Heart left ventricle (tissue), 16 donors: ENCODE data around the gene LIMA1. TPM values are rescaled to one million over a fixed set of nuclear protein-coding genes. Genes with fewer than 3 reads are reported as not detected.

Source experiments
- ATAC-seq, 4 donors: fragments of 200-7000 bp; cut with Tn5 transposase; one replicate each; pipeline ENCODE4 v1.9.1; 2020 to 2022; ENCODE audit warnings: moderate library complexity in 4 of 4, mild to moderate bottlenecking in 3 of 4, moderate number of reproducible peaks in 1 of 4
- DNase-seq, 5 donors: peaks; one replicate each; pipeline ENCODE4 v3.0.0-alpha.2; 2020
- H3K27ac ChIP-seq, 12 donors: fragments of 200-600 bp; sonication (generic) in 4 of 12; one replicate each; pipeline versions ENCODE4 v1.5.0 to v1.8.0; 2016 to 2022; ENCODE audit warnings: mild to moderate bottlenecking in 2 of 12
- H3K27me3 ChIP-seq, 9 donors: fragments of 200-600 bp; sonication (generic) in 2 of 9; one replicate each; pipeline versions ENCODE4 v1.5.1 to v1.8.0; 2016 to 2022; ENCODE audit warnings: mild to moderate bottlenecking in 3 of 9
- H3K36me3 ChIP-seq, 9 donors: fragments of 200-600 bp; sonication (generic) in 2 of 9; one replicate each; pipeline versions ENCODE4 v1.5.0 to v1.8.0; 2018 to 2022; ENCODE audit warnings: mild to moderate bottlenecking in 2 of 9
- H3K4me1 ChIP-seq, 12 donors: fragments of 200-600 bp; sonication (generic) in 4 of 12; one replicate each; pipeline versions ENCODE4 v1.5.0 to v1.8.0; 2016 to 2022; ENCODE audit warnings: mild to moderate bottlenecking in 3 of 12
- H3K4me3 ChIP-seq, 12 donors: fragments of 200-600 bp; sonication (generic) in 4 of 12; one replicate each; pipeline versions ENCODE4 v1.5.0 to v1.8.0; 2017 to 2022; ENCODE audit warnings: mild to moderate bottlenecking in 9 of 12, moderate library complexity in 4 of 12
- H3K9me3 ChIP-seq, 12 donors: fragments of 200-600 bp; sonication (generic) in 4 of 12; one replicate each; pipeline versions ENCODE4 v1.5.0 to v1.8.0; 2016 to 2022; ENCODE audit warnings: mild to moderate bottlenecking in 1 of 12
- CTCF ChIP-seq, 12 donors: fragments of 200-600 bp; sonication (generic) in 4 of 12; IDR thresholded peaks; one replicate each; pipeline versions ENCODE4 v1.5.0 to v1.8.0; 2018 to 2022; ENCODE audit warnings: antibody characterized with exemption in 12 of 12, mild to moderate bottlenecking in 5 of 12
- POLR2A ChIP-seq, 2 donors: fragments of 450-650 bp; IDR thresholded peaks; one replicate each; pipeline ENCODE4 v1.6.1; 2017; ENCODE audit warnings: antibody characterized with exemption in 2 of 2, mild to moderate bottlenecking in 2 of 2, moderate library complexity in 2 of 2
- WGBS, 4 donors: extraction: QIAGEN DNeasy Blood & Tissue Kit in 2 of 4; methylation state at CpG; one replicate each; pipeline versions ENCODE4 v1.1.5 to v1.1.7; 2013 to 2018; 5-methylcytosine and 5-hydroxymethylcytosine counted together
- intact Hi-C, 10 donors: fragments of 100-400 bp; cut with DNase I; formaldehyde crosslinking; loops; one replicate each; pipeline versions ENCODE4 v1.11.1 to v1.14.2; 2022
- polyA plus RNA-seq, 2 donors: library from polyadenylated mRNA; stranded (reverse); fragments of 200-250 nt; gene quantifications; one replicate each; pipeline ENCODE4 v1.2.3, GENCODE V29; 2013
- total RNA-seq, 9 donors: library from RNA; depleted of rRNA in 2 of 9; stranded (reverse); fragments of >200 nt in 2 of 9; fragmentation: NEBNext Ultra II Directional in 3 of 9; extraction: Animal tissue kit (Norgen Biotek cat#: 25700) in 3 of 9; gene quantifications; one replicate each; pipeline versions ENCODE4 v1.1.0 to v1.2.4, GENCODE V29; 2016 to 2023
- donor health status: ischemic (EF 13 %, LVEDD 7.1; RV severe dilation, severe dysfunction).
- donor health status: healthy with polysubstance abuse.
- donor health status: DM: no; HTN: yes; CAD: no.
- donor health status: DM: no; HTN: no; CAD: no.
- donor health status: ischemic (EF 25% LVEDD 6.9; RV normal size, moderate dysfunction).
- donor health status: ischemic (EF 25% LVEDD 5.7; RV mildly dilated, moderate dysfunction).
- donor health status: healthy.
- donor health status: DM: yes; HTN: yes; CAD: no.
- donor health status: ischemic (EF 35%, LVEDD 5.7; RV mildly dilated, moderate dysfunction).
- donor health status: nonischemic (EF 11% LVEDD 7.7; RV severe dilation, severe dysfunction).
- donor health status: DM: yes; HTN: yes; CAD: no.
- donor health status: PGD.
- donor health status: ischemic (EF 29% LVEDD 5.4; RV normal size, mild dysfunction).
- donor health status: nonischemic (EF 23%, LVEDD 6.1; RV moderate dilation, normal function).

Gene LIMA1
- total and polyA plus RNA-seq, 11 donors = 11.6 to 38.8 (median 14.7) TPM

GRCh38 chr12:50231346-50231745 lies 52.0 kb downstream of the LIMA1 start:
- no peak overlapping the region for H3K4me3 ChIP-seq

GRCh38 chr12:50230217-50230616 lies 53.1 kb downstream of the LIMA1 start:
- no peaks in the 10 kb centered on the region for H3K27me3 ChIP-seq
- TF ChIP-seq CTCF (IDR thresholded peaks at IDR 0.05) = no peak
- no peak for TF ChIP-seq POLR2A (IDR thresholded peaks at IDR 0.05)
- H3K27ac ChIP-seq = no peak overlapping the region
- no peak for ATAC-seq
- no peak overlapping the region for H3K4me3 ChIP-seq
- intact Hi-C loops = no loop called here
- no peaks in the 10 kb centered on the region for H3K4me1 ChIP-seq
- 96 to 99% (median 98%) methylated on average over 6 of the region's 6 CpGs for WGBS, 4 donors
- no peaks in the 10 kb centered on the region for H3K9me3 ChIP-seq
- H3K36me3 ChIP-seq = peaks cover 0 to 30% (median 0%) of the 10 kb centered on the region in 9 donors
- DNase-seq = no peak

More at GRCh38 chr12:50231346-50231745, 52.0 kb downstream of the LIMA1 start:
- TF ChIP-seq CTCF (IDR thresholded peaks at IDR 0.05) (no peak), POLR2A (IDR thresholded peaks at IDR 0.05) (no peak)
- ATAC-seq (no peak), DNase-seq (no peak)
- Histone ChIP-seq H3K4me1 (no peaks in the 10 kb centered on the region), H3K27ac (no peak overlapping the region), H3K36me3 (peaks cover 0 to 31% (median 0%) of the 10 kb centered on the region in 9 donors), H3K27me3 (no peaks in the 10 kb centered on the region), H3K9me3 (no peaks in the 10 kb centered on the region)
- intact Hi-C loops = no loop called here

- Histone ChIP-seq H3K4me3 (no peak overlapping the region), H3K9me3 (no peaks in the 10 kb centered on the region), H3K27ac (no peak overlapping the region), H3K4me1 (peaks cover 0 to 45% (median 12%) of the 10 kb centered on the region in 12 donors), H3K36me3 (peaks cover 0 to 6% (median 0%) of the 10 kb centered on the region in 9 donors), H3K27me3 (no peaks in the 10 kb centered on the region)
- DNase-seq = no peak
- intact Hi-C loops = loop anchor here in 5 of 10 donors (5.0 to 10.0 kb wide), 4 partner anchors 33 to 91 kb away; partner anchors contain the start of gene LIMA1 (in 4 of the 5)
- TF ChIP-seq POLR2A (IDR thresholded peaks at IDR 0.05) (no peak), CTCF (IDR thresholded peaks at IDR 0.05) (no peak)
- 74 to 88% (median 84%) methylated on average over 2 of the region's 2 CpGs for WGBS, 4 donors
- ATAC-seq = no peak
Measured at GRCh38 chr12:50224026-50224692, 59.2 kb downstream of the LIMA1 start.

GRCh38 chr12:50222275-50222783 lies 61.0 kb downstream of the LIMA1 start:
- WGBS, 4 donors = 29 to 36% (median 33%) methylated on average over 5 of the region's 5 CpGs
- peak in 8 of 12 donors; percentile 7 to 54 (median 31) for TF ChIP-seq CTCF (IDR thresholded peaks at IDR 0.05)
- peak in 1 of 2 donors; percentile 19 for TF ChIP-seq POLR2A (IDR thresholded peaks at IDR 0.05)
- Histone ChIP-seq H3K4me3 (peak overlapping the region; percentile 5 to 64 (median 50)), H3K36me3 (peaks cover 0 to 7% (median 4%) of the 10 kb centered on the region in 9 donors), H3K27ac (peak overlapping the region; percentile 37 to 88 (median 74)), H3K9me3 (no peaks in the 10 kb centered on the region), H3K4me1 (peaks cover 0 to 45% (median 12%) of the 10 kb centered on the region in 12 donors), H3K27me3 (no peaks in the 10 kb centered on the region)
- ATAC-seq (peak; percentile 71 to 91 (median 89)), DNase-seq (peak in 4 of 5 donors; percentile 45 to 62 (median 56))
- intact Hi-C loops = loop anchor here in 5 of 10 donors (5.0 to 10.0 kb wide), 4 partner anchors 35 to 92 kb away; partner anchors contain the start of gene LIMA1 (in 4 of the 5)
